ENCODE results near the gene NELFE. TPM values are rescaled to one million over a fixed set of nuclear protein-coding genes. Genes with fewer than 3 reads are reported as not detected.
A peak's percentile ranks its signal among the peaks of the same experiment; 100 is the strongest.
"Not testable (repeated sequence)": the region's sequence is repeated elsewhere in the genome, so short reads cannot be mapped to it uniquely, and the experiment has no call there.

NELFE gene
- total RNA-seq, 2 experiments from 2014 or later, result 74.3 to 95.1 TPM

GRCh38 chr6:31994421-31994820 is 35.6 kb upstream of the NELFE start:
- H3K27me3 Mint-ChIP-seq; intact Hi-C loops (cut with DNase I, micrococcal nuclease); POLR2A ChIA-PET; H3K4me3 Mint-ChIP-seq; H3K4me1 Mint-ChIP-seq; DNase-seq; ATAC-seq; H3K27ac Mint-ChIP-seq; H3K36me3 Mint-ChIP-seq (ENCODE audit: low read depth); CTCF ChIA-PET; H3K9me3 Mint-ChIP-seq (ENCODE audit: low read depth): not testable (repeated sequence)

GRCh38 chr6:31989363-31989762 is 30.6 kb upstream of the NELFE start:
- CTCF ChIA-PET; H3K9me3 Mint-ChIP-seq (ENCODE audit: low read depth); intact Hi-C loops (cut with DNase I, micrococcal nuclease); POLR2A ChIA-PET; H3K4me1 Mint-ChIP-seq; DNase-seq; H3K27me3 Mint-ChIP-seq; H3K36me3 Mint-ChIP-seq (ENCODE audit: low read depth); H3K27ac Mint-ChIP-seq; H3K4me3 Mint-ChIP-seq; ATAC-seq: not testable (repeated sequence)

GRCh38 chr6:31981744-31982143 is 23.0 kb upstream of the NELFE start, which contains the start of gene C4A:
Gene C4A, plus strand, starts transcription at chr6:31982057. Its CDS starts 51 bp downstream, at chr6:31982108.
- H3K27me3 Mint-ChIP-seq; H3K27ac Mint-ChIP-seq; POLR2A ChIA-PET; H3K4me3 Mint-ChIP-seq; intact Hi-C loops (cut with DNase I, micrococcal nuclease); CTCF ChIA-PET; H3K4me1 Mint-ChIP-seq; DNase-seq; H3K36me3 Mint-ChIP-seq (ENCODE audit: low read depth); ATAC-seq; H3K9me3 Mint-ChIP-seq (ENCODE audit: low read depth): not testable (repeated sequence)

- POLR2A ChIA-PET, result not testable (repeated sequence)
These were observed 22.2 kb upstream of the NELFE start for GRCh38 chr6:31980998-31981397.

GRCh38 chr6:31980195-31980876 is 21.6 kb upstream of the NELFE start:
- CTCF ChIA-PET, result interaction anchor here (2.5 kb wide), 1 partner anchor 28 kb away, joined by 5 read pairs; no protein-coding TSS in a partner anchor
- H3K36me3 Mint-ChIP-seq (ENCODE audit: low read depth); H3K4me1 Mint-ChIP-seq; POLR2A ChIA-PET; ATAC-seq; intact Hi-C loops (cut with DNase I, micrococcal nuclease); H3K27me3 Mint-ChIP-seq; DNase-seq; H3K4me3 Mint-ChIP-seq; H3K9me3 Mint-ChIP-seq (ENCODE audit: low read depth); H3K27ac Mint-ChIP-seq: not testable (repeated sequence)

More at GRCh38 chr6:31980998-31981397, 22.2 kb upstream of the NELFE start:
- H3K27ac Mint-ChIP-seq; ATAC-seq; H3K4me3 Mint-ChIP-seq; H3K27me3 Mint-ChIP-seq; H3K4me1 Mint-ChIP-seq; CTCF ChIA-PET; H3K36me3 Mint-ChIP-seq (ENCODE audit: low read depth); DNase-seq; intact Hi-C loops (cut with DNase I, micrococcal nuclease); H3K9me3 Mint-ChIP-seq (ENCODE audit: low read depth): not testable (repeated sequence)

- intact Hi-C loops (cut with DNase I, micrococcal nuclease), result loop anchor here (10.0 kb wide), 4 partner anchors 215 to 1295 kb away; partner anchors contain the start of genes B3GALT4 (in 1 of the 2), GPSM3 (in 1 of the 2), HSD17B8 (in 1 of the 2) and PBX2 (in 1 of the 2)
- Mint-ChIP-seq H3K9me3 (ENCODE audit: low read depth) (no peaks in the 10 kb centered on the region), H3K27me3 (no peaks in the 10 kb centered on the region), H3K4me1 (peaks cover 10% of the 10 kb centered on the region), H3K4me3 (no peak overlapping the region), H3K36me3 (ENCODE audit: low read depth) (peaks cover 8% of the 10 kb centered on the region), H3K27ac (peak overlapping the region; percentile 65)
- POLR2A ChIA-PET, result no interaction called here
- CTCF ChIA-PET, result interaction anchor here (2.5 kb wide), 1 partner anchor 27 kb away, joined by 5 read pairs; no protein-coding TSS in a partner anchor
- no peak for DNase-seq
- no peak for ATAC-seq
These were observed 20.6 kb upstream of the NELFE start for GRCh38 chr6:31979238-31979898.

- intact Hi-C loops (cut with DNase I, micrococcal nuclease), result loop anchor here (10.0 kb wide), 4 partner anchors 216 to 1296 kb away; partner anchors contain the start of genes B3GALT4 (in 1 of the 2), GPSM3 (in 1 of the 2), HSD17B8 (in 1 of the 2) and PBX2 (in 1 of the 2)
- ChIA-PET POLR2A (no interaction called here), CTCF (interaction anchor here (0.6 to 2.5 kb wide), 2 partner anchors 27 to 56 kb away, joined by 3 to 5 read pairs; no protein-coding TSS in a partner anchor)
- Mint-ChIP-seq H3K9me3 (ENCODE audit: low read depth) (no peaks in the 10 kb centered on the region), H3K27ac (peak overlapping the region; percentile 78), H3K36me3 (ENCODE audit: low read depth) (peaks cover 8% of the 10 kb centered on the region), H3K27me3 (no peaks in the 10 kb centered on the region), H3K4me3 (no peak overlapping the region), H3K4me1 (peaks cover 15% of the 10 kb centered on the region)
- ATAC-seq, result no peak
- no peak for DNase-seq
These were observed 20.1 kb upstream of the NELFE start for GRCh38 chr6:31978831-31979230.

- Mint-ChIP-seq H3K36me3 (ENCODE audit: low read depth) (peaks cover 10% of the 10 kb centered on the region), H3K4me3 (no peak overlapping the region), H3K4me1 (peaks cover 24% of the 10 kb centered on the region), H3K9me3 (ENCODE audit: low read depth) (no peaks in the 10 kb centered on the region), H3K27ac (no peak overlapping the region), H3K27me3 (no peaks in the 10 kb centered on the region)
- intact Hi-C loops (cut with DNase I, micrococcal nuclease), result loop anchor here (10.0 kb wide), 4 partner anchors 217 to 1297 kb away; partner anchors contain the start of genes B3GALT4 (in 1 of the 2), GPSM3 (in 1 of the 2), HSD17B8 (in 1 of the 2) and PBX2 (in 1 of the 2)
- POLR2A ChIA-PET, result no interaction called here
- CTCF ChIA-PET, result interaction anchor here (2.5 kb wide), 1 partner anchor 26 kb away, joined by 5 read pairs; no protein-coding TSS in a partner anchor
- no peak for DNase-seq
- ATAC-seq, result no peak
These were observed 19.2 kb upstream of the NELFE start for GRCh38 chr6:31977816-31978431.

- H3K27me3 Mint-ChIP-seq; H3K4me3 Mint-ChIP-seq; DNase-seq; POLR2A ChIA-PET; H3K9me3 Mint-ChIP-seq (ENCODE audit: low read depth); ATAC-seq; H3K27ac Mint-ChIP-seq; CTCF ChIA-PET: not testable (repeated sequence)
- peaks cover 36% of the 10 kb centered on the region for H3K4me1 Mint-ChIP-seq
- H3K36me3 Mint-ChIP-seq (ENCODE audit: low read depth), result peaks cover 18% of the 10 kb centered on the region
- intact Hi-C loops (cut with DNase I, micrococcal nuclease), result loop anchor here (10.0 kb wide), 4 partner anchors 219 to 1299 kb away; partner anchors contain the start of genes B3GALT4 (in 1 of the 2), GPSM3 (in 1 of the 2), HSD17B8 (in 1 of the 2) and PBX2 (in 1 of the 2)
These were observed 17.3 kb upstream of the NELFE start for GRCh38 chr6:31976065-31976464.

- intact Hi-C loops (cut with DNase I, micrococcal nuclease), result loop anchor here (1.0 to 10.0 kb wide), 12 partner anchors 14 to 1302 kb away; partner anchors contain the start of genes SKIC2 (in 2 of the 2), ABHD16A (in 1 of the 2), B3GALT4 (in 1 of the 2) and EHMT2 (in 1 of the 2)
- ATAC-seq (no peak), DNase-seq (peak; percentile 57)
- H3K27ac Mint-ChIP-seq, result peak overlapping the region; percentile 99
- H3K36me3 Mint-ChIP-seq (ENCODE audit: low read depth), result peaks cover 33% of the 10 kb centered on the region
- peak overlapping the region; percentile 96 for H3K4me3 Mint-ChIP-seq
- H3K9me3 Mint-ChIP-seq (ENCODE audit: low read depth), result no peaks in the 10 kb centered on the region
- POLR2A ChIA-PET, result interaction anchor here (0.7 to 1.8 kb wide), 3 partner anchors 14 to 431 kb away, joined by 3 to 16 read pairs (median 5); partner anchors contain the start of genes DDX39B, NELFE and SKIC2
- CTCF ChIA-PET, result interaction anchor here (0.6 to 1.7 kb wide), 3 partner anchors 21 to 223 kb away, joined by 3 to 8 read pairs (median 3); no protein-coding TSS in a partner anchor
- no peaks in the 10 kb centered on the region for H3K27me3 Mint-ChIP-seq
- H3K4me1 Mint-ChIP-seq, result peaks cover 43% of the 10 kb centered on the region
These were observed 14.1 kb upstream of the NELFE start for GRCh38 chr6:31972709-31973350.

Measured in activated CD4-positive, alpha-beta T cell treated with anti-CD3 and anti-CD28 coated beads for 36 hours (primary cell).